Measurements from ENCODE around the gene GNB1.

The GNB1 gene

DNA sequence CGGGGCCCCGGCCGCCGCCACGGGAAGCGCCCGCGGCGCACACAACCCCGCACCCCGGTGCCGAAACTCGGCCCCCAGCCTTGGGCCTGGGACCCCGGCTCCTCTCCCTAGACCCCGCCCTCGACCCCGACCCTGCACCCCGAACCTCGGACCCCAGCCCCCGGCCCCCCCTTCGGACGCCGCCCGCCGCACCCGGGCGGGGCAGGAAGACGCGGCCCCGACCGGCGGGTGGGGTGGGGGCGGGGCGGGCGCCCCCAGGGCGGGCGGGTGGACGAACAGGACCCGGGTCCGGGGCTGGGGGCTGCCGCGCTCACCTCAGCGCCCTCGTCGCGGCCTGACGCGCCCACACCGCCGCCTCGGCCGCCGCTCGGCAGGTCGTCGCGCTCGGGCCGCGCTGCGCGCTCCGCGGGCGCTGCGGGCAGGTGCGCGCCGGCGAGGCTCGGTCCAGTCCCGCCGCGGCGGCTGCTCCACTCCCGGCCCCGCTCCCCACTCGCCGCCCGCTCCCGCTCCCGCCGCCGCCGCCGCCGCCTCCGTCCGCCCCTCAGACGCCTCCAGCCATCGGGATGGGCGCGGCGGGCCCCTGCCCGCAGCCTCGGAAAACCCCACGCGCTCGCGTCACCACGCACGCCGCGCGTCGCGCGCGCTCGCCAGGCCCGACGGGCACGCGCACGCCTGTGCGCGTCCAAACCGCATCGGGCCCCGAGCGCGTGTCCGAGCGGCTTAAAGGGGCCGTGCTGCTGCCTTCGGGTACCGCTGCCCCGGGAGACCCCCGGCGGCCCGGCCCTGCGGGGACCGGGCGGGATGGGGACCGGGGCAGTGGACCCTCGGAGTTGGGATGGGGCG lies at the start of gene GNB1:
Gene GNB1 (minus strand): TSS at position 582 of the 843 bp plus-strand sequence. CDS start 65,634 bp downstream, outside the sequence.
- ATAC-seq, result peak; percentile 65
- TF ChIP-seq, protein P1, sequence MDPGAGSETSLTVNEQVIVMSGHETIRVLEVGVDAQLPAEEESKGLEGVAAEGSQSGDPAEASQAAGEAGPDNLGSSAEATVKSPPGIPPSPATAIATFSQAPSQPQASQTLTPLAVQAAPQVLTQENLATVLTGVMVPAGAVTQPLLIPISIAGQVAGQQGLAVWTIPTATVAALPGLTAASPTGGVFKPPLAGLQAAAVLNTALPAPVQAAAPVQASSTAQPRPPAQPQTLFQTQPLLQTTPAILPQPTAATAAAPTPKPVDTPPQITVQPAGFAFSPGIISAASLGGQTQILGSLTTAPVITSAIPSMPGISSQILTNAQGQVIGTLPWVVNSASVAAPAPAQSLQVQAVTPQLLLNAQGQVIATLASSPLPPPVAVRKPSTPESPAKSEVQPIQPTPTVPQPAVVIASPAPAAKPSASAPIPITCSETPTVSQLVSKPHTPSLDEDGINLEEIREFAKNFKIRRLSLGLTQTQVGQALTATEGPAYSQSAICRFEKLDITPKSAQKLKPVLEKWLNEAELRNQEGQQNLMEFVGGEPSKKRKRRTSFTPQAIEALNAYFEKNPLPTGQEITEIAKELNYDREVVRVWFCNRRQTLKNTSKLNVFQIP (CRISPR knock-in tag; IDR thresholded peaks at IDR 0.05; ENCODE audit: borderline replicate concordance, low read depth), result no peak
- TF ChIP-seq OSR1 (CRISPR knock-in tag; IDR thresholded peaks at IDR 0.05) (no peak), ARNTL (CRISPR knock-in tag; IDR thresholded peaks at IDR 0.05; ENCODE audit: borderline replicate concordance, low read depth) (no peak), ZNF565 (CRISPR knock-in tag; conservative IDR thresholded peaks at IDR 0.05; ENCODE audit: low read depth) (no peak), ISL1 (CRISPR knock-in tag; IDR thresholded peaks at IDR 0.05) (no peak), ZC3H10 (CRISPR knock-in tag; IDR thresholded peaks at IDR 0.05) (no peak), RARB (CRISPR knock-in tag; IDR thresholded peaks at IDR 0.05) (no peak), SNAI2 (CRISPR knock-in tag; IDR thresholded peaks at IDR 0.05) (peak; percentile 90), GLIS3 (CRISPR knock-in tag; IDR thresholded peaks at IDR 0.05) (no peak), ZNF8 (CRISPR knock-in tag; IDR thresholded peaks at IDR 0.05) (no peak), ZFP30 (CRISPR knock-in tag; IDR thresholded peaks at IDR 0.05) (no peak), PPARA (CRISPR knock-in tag; IDR thresholded peaks at IDR 0.05; ENCODE audit: borderline replicate concordance) (no peak), TOX (CRISPR knock-in tag; IDR thresholded peaks at IDR 0.05; ENCODE audit: borderline replicate concordance) (no peak), ZNF70 (CRISPR knock-in tag; IDR thresholded peaks at IDR 0.05) (no peak), TCF4 (CRISPR knock-in tag; IDR thresholded peaks at IDR 0.05; ENCODE audit: borderline replicate concordance) (no peak), ESRRG (CRISPR knock-in tag; IDR thresholded peaks at IDR 0.05) (no peak), CSDC2 (CRISPR knock-in tag; IDR thresholded peaks at IDR 0.05) (peak; percentile 94), BACH2 (CRISPR knock-in tag; IDR thresholded peaks at IDR 0.05; ENCODE audit: borderline replicate concordance) (0 out of 2 replicates have a peak, but pooled peaks have one; percentile 51), ZFP3 (CRISPR knock-in tag; IDR thresholded peaks at IDR 0.05) (peak; percentile 79; the same call in 1 of the 2 replicates)
- TF ChIP-seq, protein P2, sequence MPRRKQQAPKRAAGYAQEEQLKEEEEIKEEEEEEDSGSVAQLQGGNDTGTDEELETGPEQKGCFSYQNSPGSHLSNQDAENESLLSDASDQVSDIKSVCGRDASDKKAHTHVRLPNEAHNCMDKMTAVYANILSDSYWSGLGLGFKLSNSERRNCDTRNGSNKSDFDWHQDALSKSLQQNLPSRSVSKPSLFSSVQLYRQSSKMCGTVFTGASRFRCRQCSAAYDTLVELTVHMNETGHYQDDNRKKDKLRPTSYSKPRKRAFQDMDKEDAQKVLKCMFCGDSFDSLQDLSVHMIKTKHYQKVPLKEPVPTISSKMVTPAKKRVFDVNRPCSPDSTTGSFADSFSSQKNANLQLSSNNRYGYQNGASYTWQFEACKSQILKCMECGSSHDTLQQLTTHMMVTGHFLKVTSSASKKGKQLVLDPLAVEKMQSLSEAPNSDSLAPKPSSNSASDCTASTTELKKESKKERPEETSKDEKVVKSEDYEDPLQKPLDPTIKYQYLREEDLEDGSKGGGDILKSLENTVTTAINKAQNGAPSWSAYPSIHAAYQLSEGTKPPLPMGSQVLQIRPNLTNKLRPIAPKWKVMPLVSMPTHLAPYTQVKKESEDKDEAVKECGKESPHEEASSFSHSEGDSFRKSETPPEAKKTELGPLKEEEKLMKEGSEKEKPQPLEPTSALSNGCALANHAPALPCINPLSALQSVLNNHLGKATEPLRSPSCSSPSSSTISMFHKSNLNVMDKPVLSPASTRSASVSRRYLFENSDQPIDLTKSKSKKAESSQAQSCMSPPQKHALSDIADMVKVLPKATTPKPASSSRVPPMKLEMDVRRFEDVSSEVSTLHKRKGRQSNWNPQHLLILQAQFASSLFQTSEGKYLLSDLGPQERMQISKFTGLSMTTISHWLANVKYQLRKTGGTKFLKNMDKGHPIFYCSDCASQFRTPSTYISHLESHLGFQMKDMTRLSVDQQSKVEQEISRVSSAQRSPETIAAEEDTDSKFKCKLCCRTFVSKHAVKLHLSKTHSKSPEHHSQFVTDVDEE (CRISPR knock-in tag; IDR thresholded peaks at IDR 0.05), result peak; percentile 93
- TF ChIP-seq, protein P3, sequence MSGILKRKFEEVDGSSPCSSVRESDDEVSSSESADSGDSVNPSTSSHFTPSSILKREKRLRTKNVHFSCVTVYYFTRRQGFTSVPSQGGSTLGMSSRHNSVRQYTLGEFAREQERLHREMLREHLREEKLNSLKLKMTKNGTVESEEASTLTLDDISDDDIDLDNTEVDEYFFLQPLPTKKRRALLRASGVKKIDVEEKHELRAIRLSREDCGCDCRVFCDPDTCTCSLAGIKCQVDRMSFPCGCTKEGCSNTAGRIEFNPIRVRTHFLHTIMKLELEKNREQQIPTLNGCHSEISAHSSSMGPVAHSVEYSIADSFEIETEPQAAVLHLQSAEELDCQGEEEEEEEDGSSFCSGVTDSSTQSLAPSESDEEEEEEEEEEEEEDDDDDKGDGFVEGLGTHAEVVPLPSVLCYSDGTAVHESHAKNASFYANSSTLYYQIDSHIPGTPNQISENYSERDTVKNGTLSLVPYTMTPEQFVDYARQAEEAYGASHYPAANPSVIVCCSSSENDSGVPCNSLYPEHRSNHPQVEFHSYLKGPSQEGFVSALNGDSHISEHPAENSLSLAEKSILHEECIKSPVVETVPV (CRISPR knock-in tag; IDR thresholded peaks at IDR 0.05), result no peak
- TF ChIP-seq, protein P4, sequence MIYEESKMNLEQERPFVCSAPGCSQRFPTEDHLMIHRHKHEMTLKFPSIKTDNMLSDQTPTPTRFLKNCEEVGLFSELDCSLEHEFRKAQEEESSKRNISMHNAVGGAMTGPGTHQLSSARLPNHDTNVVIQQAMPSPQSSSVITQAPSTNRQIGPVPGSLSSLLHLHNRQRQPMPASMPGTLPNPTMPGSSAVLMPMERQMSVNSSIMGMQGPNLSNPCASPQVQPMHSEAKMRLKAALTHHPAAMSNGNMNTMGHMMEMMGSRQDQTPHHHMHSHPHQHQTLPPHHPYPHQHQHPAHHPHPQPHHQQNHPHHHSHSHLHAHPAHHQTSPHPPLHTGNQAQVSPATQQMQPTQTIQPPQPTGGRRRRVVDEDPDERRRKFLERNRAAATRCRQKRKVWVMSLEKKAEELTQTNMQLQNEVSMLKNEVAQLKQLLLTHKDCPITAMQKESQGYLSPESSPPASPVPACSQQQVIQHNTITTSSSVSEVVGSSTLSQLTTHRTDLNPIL (CRISPR knock-in tag; IDR thresholded peaks at IDR 0.05; ENCODE audit: low read depth), result no peak
- TF ChIP-seq, protein P5, sequence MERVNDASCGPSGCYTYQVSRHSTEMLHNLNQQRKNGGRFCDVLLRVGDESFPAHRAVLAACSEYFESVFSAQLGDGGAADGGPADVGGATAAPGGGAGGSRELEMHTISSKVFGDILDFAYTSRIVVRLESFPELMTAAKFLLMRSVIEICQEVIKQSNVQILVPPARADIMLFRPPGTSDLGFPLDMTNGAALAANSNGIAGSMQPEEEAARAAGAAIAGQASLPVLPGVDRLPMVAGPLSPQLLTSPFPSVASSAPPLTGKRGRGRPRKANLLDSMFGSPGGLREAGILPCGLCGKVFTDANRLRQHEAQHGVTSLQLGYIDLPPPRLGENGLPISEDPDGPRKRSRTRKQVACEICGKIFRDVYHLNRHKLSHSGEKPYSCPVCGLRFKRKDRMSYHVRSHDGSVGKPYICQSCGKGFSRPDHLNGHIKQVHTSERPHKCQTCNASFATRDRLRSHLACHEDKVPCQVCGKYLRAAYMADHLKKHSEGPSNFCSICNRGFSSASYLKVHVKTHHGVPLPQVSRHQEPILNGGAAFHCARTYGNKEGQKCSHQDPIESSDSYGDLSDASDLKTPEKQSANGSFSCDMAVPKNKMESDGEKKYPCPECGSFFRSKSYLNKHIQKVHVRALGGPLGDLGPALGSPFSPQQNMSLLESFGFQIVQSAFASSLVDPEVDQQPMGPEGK (CRISPR knock-in tag; IDR thresholded peaks at IDR 0.05; ENCODE audit: borderline replicate concordance), result no peak

DNA sequence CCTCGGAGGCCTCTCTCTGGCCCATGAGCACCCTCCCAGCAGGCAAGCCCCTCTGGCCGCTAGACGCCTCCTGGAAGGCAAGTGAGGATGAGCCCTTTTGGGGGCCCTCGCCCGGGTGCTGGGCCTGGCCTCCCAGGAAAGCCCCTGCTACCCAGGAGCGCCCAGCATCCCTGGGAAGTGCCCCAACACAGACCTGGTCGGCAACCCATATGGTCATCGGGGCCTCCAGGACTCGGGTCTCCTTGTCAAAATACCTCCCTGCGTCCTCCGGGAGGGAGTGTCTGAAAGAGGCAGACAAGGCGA lies 49.2 kb upstream of the GNB1 start:
- TF ChIP-seq, protein P2 (CRISPR knock-in tag; IDR thresholded peaks at IDR 0.05), result no peak
- TF ChIP-seq OSR1 (CRISPR knock-in tag; IDR thresholded peaks at IDR 0.05), result no peak
- TF ChIP-seq ZNF8 (CRISPR knock-in tag; IDR thresholded peaks at IDR 0.05), result no peak
- TF ChIP-seq TCF4 (CRISPR knock-in tag; IDR thresholded peaks at IDR 0.05; ENCODE audit: borderline replicate concordance), result no peak
- TF ChIP-seq TOX (CRISPR knock-in tag; IDR thresholded peaks at IDR 0.05; ENCODE audit: borderline replicate concordance), result no peak
- TF ChIP-seq GLIS3 (CRISPR knock-in tag; IDR thresholded peaks at IDR 0.05), result no peak
- no peak for TF ChIP-seq ZFP3 (CRISPR knock-in tag; IDR thresholded peaks at IDR 0.05)
- ATAC-seq, result no peak

All from SK-N-SH treated with all-trans-retinoic acid at 6 μM for 48 hours (cell line).